Left ventricle myocardium superior (tissue), 1 donor: ENCODE measurements around the gene ST3GAL4. TPM values are rescaled to one million over a fixed set of nuclear protein-coding genes. Genes with fewer than 3 reads are reported as not detected.
A peak's percentile ranks its signal among the peaks of the same experiment; 100 is the strongest.

Experiments used
- ATAC-seq: fragments of 200-7000 bp; cut with Tn5 transposase; one replicate; pipeline ENCODE4 v1.9.1; 2020; ENCODE audit warnings: mild to moderate bottlenecking, moderate library complexity
- DNase-seq: peaks from one replicate; pipeline ENCODE4 v3.0.0-alpha.2; 2020
- intact Hi-C: fragments of 100-400 bp; cut with micrococcal nuclease; formaldehyde crosslinking; loops from one replicate; pipeline ENCODE4 v1.11.0; 2022
- total RNA-seq: library from RNA; stranded (reverse); fragmentation: NEBNext Ultra II Directional; extraction: Animal tissue kit (Norgen Biotek cat#: 25700); gene quantifications from one replicate; pipeline ENCODE4 v1.2.1, GENCODE V29; 2021
- donor health status: DM: no; HTN: yes; CAD: no; lungs with severe emphysema.

Gene ST3GAL4
- total RNA-seq, 1 donor from 2014 or later = 45.4 TPM

DNA sequence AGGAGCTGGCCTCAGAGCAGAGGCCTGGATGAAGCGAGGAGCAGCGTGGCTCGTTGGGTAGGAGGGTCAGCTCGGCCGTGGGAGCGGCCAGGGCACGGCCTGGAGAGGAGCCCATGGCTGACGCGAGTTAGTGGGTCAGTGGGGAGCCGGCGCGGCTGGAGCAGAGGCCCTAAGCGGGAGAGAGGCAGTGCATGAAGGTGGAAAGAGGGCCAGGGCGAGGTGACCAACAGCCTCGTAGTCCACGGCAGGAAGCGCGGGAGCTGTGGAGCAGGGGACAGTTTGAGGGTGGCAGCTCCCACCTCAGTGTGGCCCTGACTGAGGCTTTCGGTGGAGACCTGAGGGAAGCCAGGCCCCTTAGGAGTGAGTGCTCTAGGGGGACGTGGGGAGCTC lies 27.5 kb upstream of the ST3GAL4 start:
- no peak for DNase-seq
- intact Hi-C loops = no loop called here
- ATAC-seq = no peak

DNA sequence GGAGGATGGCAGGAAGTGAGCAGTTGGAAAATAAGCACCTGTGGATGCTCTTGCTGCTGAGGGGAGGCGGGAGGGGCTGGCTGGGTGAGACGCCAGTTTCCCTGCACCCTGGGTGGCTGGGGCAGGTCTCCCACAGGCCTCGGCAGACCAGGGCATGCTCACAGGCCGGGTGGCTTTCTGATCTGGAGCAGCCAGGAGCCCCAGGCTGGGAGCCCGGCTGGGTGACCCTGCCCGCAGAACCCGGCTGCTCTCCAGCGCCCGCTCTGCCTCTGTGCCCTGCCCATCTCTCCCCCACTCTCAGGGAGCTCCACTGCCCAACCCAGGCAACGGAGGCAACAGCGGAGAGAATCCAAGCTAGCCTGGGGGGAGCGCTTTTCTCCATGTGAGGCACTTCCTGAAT lies 27.0 kb upstream of the ST3GAL4 start:
- DNase-seq (no peak), ATAC-seq (no peak)
- intact Hi-C loops = no loop called here

DNA sequence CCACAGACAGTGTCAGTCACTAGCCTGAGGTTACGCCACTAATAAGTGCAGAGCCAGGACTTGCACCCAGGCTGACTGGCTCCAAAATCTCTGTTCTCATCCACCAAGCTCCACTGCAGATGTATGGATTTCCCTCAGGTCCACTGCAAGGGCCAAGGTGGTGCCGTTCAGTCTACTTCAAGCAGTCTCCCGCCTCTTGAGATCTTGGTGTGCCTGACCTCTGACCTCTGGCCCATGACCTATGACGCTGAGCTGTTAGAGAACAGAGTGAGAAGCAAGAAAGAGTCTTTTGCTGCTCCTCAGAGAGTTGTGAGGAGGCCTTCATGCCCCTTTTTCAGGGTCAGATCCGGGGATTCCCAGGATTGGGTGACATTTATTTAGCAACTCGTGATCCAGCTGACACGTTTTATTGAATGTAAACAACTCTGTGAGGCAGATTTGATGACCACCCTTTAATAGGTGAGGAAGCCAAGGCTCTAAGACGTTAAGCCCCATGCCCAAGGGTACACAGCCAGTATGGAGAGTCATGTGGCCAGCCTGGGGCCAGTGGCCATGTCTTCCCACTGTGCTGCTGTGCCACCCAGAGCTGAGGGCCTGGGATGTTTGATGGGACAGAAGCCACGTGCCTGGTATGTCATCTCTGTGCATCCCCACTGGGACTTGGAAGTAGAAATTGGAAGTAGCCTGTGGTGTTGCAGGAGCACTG lies 26.4 kb upstream of the ST3GAL4 start:
- DNase-seq (no peak), ATAC-seq (no peak)
- intact Hi-C loops = no loop called here

DNA sequence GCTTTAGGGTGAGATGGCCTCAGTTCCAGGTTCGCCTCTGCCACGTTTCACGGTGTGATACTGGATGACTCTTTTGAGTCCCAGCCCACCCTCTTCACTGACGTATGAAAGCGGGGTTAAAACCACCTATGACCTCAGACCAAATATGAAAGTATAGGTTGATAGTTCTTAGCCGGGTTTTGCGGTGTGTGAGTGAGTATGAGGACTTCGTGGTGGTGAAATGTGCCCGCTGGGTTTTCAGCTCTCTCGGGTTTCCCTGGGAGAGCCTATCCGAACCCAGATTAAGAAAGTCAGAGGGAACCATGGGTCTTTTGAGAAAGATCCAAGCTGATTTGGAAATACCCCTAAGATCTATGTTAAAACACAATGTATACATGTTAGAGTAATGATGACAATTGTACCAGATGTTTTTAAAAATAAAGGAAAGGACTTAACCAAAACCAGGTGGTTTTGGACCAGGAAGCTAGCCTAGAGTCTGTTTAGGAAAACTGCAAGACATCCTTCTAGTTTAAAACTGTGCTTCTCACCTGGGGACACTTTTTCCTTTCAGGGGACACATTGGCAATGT lies 25.8 kb upstream of the ST3GAL4 start:
- no peak for ATAC-seq
- DNase-seq = no peak
- intact Hi-C loops = no loop called here

DNA sequence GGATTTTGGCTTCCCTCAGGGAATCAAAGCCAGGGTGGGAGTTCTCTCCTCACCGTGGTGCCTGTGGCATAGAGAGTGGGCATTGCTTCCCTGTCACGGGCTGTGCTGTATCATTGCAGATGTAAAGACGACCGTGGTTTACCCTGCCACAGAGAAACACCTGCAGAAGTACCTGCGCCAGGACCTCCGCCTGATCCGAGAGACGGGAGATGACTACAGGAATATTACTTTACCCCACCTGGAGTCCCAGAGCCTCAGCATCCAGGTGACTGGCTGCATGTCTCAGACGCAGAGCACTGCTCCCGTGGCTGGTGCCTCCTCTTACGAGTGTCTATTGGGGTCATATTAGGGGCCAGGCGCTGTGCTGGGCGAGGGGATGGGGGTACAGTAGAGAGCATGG lies 24.2 kb upstream of the ST3GAL4 start:
- intact Hi-C loops = no loop called here
- ATAC-seq = no peak
- no peak for DNase-seq

DNA sequence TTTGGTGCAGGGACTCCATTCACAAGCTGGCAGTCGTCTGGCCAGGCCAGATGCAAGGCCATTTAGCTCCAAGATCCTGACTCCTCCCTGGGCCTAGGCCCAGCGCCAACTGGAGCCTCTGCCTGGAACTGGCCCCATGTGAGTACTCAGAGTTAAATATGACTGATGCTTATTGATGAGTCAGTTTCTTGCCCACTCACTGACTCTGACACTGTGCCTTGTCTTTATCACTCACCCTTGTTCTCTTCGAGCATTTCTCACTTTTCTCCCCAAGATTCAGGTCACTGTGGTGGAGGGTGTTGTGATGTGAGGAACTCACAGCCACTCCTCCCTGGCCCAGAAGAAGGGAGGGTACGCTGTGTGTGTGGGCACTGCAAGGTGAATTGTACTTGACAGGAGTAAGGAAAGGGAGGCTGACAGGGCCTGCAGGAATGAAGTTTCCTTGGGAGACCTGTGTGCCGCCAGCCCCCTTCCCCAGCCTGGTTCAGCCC lies 23.2 kb upstream of the ST3GAL4 start:
- ATAC-seq (peak; percentile 82), DNase-seq (peak; percentile 88)
- intact Hi-C loops = no loop called here

DNA sequence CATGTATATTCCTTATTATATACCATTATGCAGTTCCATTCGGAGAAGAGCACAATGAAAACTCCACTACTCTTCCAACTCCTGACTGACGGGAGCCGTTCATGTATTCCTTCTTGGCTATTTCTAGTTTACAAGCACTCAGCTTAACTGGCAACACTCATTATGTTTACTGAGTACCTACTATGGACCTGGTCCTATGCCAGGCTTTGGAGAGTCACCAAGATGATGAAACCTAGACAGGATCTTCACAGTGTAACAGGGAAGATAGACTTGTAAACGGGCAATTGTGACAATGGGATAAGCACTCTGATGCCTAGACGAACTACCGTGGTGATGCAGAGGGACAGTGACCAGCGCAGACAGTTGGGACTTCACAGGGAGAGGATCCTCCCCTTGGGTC lies 22.3 kb upstream of the ST3GAL4 start:
- DNase-seq = no peak
- intact Hi-C loops = no loop called here

DNA sequence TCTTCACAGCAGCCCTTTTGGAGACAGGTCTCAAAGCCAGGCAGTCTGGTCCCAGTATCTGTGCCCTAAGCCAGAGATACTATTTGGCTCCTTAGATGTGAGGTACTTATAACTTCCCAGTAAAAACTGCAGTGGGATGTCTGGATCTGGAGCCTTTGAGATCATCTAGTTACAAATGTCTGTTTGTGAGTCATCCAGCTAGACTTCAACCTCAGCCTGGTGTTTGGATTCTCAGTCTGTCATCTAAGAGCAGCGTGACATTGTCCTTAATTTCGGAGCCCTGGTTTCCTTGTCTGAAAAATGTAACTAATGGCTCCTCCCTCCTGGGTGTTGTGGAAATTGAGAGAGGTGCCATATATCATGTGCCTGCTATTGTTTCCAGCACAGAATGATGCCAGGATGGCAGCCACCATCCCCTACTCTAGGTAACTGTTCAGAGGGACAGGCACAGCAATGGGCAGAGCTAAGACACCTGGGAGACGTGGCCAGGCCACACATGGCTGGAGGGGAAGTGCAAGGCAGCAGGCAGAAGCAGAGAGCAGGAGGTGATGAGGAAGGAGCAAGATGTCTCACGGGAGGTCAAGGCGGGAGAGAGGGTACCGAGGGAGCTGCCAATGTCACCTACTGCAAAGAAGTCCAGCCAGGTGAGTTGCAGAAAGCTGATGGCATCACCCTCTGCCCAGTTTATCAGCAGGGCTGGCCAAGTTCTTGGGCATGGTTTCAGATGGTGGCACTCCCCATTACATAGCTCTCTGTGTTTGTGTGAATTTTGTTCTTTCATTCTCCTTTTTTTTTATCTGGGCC lies 20.6 kb upstream of the ST3GAL4 start:
- intact Hi-C loops = no loop called here
- ATAC-seq = no peak
- no peak for DNase-seq

More for the DNA sequence above, 22.3 kb upstream of the ST3GAL4 start:
- no peak for ATAC-seq

DNA sequence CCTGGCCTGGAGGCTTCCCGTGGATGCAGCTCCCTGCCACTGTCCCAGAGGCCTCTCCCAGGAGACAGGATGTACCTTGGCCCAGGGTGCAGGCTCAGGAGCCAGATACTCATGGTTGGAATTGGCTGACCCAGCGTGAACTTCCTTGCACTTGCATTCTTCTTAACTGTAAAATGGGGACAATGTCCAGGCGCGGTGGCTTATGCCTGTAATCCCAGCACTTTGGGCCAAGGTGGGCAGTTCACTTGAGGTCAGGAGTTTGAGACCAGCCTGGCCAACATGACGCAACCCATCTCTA lies 20.1 kb upstream of the ST3GAL4 start:
- intact Hi-C loops = no loop called here
- peak; percentile 42 for ATAC-seq
- DNase-seq = no peak

DNA sequence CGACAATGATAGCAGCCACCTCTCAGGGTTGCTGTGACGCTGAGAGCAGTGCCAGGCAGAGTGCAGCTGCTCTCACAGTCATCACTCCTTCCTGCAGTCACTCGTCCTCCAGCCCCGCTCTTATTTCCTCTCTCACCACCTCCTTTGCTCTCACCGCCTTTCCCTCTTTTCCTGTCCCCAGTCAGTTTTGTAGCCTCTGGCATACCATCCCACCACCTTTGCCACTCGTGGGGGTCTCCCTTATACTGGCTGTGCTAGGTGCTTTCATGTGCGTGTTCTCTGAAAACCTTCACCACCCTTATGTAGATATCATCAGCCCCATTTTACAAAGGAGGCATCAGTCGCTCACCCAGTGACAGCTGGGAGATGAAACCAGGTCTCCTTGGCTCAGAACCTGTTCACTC lies 19.3 kb upstream of the ST3GAL4 start:
- ATAC-seq (no peak), DNase-seq (no peak)
- intact Hi-C loops = no loop called here

DNA sequence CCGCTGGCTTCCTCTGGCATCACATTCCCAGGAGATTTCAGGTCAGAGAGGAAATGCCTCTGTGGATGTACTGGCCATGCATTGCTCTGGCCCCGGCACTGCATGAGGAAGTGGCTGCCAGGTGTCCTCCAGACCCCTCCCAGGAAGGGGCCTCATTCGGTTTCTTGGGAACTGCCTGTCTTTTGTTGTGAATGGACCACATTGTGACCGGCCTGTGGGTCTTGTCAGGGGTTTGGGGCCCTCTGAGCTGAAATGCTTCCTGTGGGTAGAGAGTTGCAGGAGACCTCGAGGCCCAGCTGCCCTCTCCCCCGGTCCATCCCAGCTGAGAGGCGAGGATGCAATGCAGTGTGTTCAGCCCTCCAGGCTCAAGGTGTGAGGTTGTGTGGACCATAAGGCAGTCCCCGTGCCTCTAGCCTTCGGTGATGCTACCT lies 18.8 kb upstream of the ST3GAL4 start:
- DNase-seq = no peak
- no peak for ATAC-seq
- intact Hi-C loops = no loop called here

DNA sequence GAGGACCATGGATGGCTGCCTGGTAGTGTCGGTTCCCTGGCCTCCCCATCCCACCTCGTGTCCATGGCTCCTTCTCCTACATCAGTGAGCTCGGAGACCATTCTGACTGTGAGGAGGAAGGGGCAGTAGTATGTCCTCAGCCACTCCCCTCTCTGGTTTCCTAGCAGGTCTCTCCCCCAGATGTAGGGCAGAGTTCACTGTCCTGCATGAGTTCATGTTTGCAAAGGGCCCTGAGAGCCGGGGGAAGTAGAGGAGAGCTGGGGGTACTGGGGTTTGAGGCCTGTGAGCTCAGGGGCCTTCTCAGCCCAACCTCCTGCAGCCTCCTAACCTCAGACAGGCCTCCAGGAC lies 18.4 kb upstream of the ST3GAL4 start:
- ATAC-seq = no peak
- no peak for DNase-seq

DNA sequence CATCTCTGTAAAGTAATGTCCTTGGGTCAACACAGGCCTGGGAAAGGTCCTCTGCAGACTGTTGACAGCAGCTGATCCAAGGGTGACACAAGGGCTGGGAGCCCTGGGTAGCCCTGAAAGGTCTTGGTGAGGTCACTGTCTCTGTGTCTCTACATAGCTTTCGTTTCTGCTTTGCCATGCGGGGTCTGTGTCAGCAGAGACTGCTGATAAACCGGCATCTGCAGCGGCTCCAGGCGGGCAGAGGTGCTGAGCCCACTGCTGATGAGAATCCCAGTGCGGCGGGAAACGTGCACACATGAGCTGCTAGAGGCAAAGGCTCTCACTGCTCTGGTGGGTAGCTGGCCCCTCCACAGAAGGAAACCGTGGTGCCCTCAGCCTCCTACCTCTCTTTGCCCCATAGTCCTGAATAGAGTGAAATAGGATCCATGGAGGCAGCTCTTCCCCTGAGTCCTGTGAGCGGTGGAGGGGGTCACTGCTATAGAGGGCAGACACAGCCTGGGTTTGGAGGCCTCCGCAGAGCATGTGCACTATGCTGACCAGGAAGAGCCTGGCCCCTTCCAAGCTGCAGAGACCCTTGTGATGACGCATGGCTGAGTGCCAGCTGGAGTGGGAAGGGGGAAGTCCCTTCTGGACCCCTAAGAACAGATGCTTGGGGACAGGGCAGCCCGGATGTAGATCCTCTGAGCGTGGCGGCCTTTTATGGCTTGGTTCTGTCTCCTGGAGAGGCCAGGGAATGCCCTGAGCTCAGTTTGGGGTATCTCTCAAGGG lies 17.8 kb upstream of the ST3GAL4 start:
- DNase-seq = no peak
- intact Hi-C loops = no loop called here
- ATAC-seq = no peak

More for the DNA sequence above, 18.4 kb upstream of the ST3GAL4 start:
- intact Hi-C loops = no loop called here

DNA sequence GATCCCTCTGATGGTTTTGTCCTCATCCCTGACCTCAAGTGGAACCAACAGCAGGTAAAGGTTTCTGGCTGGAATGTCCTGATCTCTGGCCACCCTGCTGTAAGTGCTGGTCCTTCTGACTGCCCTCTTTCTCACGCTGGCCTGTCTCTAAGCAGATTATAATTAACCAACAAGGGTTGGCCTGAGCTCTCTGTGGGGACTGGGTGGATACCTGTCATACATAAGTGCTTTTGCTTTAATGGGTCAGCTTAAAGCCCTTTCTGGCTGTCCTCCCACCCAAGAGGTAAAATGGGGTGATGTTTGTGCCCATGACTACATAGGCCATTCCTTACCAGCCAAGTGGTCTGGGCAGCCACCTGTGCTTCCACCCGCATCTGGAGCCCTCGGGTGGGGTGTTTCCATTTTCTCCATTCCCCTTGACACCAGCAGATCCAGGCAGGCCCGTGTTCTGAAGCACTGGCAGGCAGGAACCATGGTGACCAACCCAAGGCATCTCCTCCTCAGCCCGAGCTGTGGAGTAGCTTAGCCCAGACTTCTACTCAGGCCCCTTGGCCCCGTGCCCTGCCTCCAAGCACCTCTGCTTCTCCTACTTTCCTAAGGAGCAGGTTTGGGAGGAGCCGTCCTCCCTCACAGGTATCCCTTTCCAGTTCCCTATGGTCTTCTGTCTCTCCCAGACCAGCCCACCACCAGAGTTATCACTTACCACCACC lies 17.0 kb upstream of the ST3GAL4 start:
- intact Hi-C loops = no loop called here
- no peak for ATAC-seq
- no peak for DNase-seq

DNA sequence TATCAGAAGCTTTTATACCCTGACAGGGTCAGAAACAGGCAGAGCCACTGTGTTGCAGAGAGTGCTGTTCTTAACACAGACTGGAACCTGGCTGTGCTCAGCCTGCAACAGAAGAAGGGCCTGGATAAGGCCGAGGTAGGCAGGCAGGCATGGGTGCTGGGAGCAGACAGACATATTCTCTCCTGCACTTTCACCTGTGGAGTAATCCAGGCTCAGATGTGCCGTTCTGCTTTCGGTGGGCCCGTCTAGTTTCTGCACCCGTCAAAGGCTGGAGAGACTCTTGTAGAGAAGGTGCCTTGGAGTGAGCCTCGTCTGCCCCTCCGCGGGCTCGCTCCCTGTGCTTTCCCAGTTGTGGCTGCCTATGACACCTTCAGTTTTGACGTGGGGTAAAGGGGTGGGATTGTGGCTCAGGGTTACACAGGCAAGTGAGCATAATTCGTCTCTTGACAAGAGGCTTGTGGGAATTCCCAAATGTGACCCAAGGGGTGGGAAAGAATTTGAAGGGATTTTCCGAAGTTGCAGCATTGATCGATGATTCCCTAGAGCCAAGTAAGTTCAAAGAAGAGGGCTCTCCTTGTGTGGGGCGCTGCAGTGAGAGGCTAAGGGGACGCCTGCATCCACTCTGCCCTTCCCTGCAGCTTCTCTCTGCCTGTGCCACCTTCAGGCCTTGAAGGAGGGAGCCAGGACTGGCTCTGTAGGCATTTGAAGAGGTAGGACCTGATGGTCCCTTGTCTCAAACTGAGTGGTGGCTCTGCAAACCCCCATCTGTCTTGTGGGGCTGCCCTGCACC lies 16.2 kb upstream of the ST3GAL4 start:
- no peak for DNase-seq
- no peak for ATAC-seq
- intact Hi-C loops = no loop called here

DNA sequence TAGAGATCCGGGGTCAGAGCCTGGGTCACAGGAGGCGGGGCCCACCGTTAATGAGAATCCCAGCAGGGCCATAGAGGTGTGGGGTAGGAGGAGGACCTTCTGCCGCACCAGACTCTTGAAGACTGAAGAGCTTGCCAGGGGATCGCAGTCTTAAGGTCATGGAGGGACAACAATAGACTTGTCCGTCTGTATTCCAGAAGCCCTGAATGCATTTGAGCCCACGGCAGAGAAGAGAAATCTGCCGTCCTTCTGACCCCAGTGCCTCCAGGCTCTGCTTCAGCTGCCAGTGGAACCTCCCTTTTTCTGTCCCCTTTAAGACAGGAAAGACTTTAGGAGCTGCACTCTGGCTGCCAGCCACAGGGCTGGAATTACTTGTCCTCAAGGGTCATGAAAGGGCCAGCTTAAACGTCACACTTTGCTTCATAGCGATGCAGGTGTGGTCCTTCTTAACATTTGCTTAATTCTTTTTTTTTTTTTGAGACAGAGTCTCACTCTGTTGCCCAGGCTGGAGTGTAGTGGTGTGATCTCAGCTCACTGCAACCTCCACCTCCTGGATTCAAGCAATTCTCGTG lies 15.5 kb upstream of the ST3GAL4 start:
- ATAC-seq (peak; percentile 78), DNase-seq (peak; percentile 87)
- intact Hi-C loops = no loop called here

DNA sequence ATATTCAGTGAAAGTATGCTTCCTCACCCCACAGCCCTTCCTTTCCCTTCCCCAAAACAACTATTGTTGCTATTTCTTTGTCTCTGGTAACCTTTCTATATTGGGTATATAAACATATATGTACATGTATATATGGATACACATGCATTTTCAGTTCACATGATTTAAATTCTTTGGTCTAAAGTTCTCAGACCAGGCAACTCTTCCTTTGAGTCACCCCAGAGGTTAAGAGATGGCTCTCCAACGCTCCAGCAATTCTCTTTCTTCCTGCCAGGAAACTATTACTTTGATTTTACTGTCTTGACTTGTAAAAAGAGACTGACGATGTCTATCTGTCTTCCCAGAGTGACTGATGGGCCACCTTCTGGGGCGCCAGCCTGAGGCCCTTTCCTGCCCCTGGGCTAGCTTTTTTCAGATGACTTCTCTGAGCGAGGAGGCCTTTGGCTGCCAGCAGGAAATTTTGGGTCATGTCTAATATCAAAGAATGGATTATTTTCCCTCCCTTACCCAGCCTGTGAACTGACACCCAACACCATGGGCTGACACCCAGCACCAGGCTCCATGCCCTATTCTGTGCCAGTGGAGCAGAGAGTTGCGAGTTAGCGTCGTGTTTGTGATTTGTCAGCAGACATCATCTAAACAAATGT lies 14.4 kb upstream of the ST3GAL4 start:
- intact Hi-C loops = no loop called here
- ATAC-seq (no peak), DNase-seq (no peak)

DNA sequence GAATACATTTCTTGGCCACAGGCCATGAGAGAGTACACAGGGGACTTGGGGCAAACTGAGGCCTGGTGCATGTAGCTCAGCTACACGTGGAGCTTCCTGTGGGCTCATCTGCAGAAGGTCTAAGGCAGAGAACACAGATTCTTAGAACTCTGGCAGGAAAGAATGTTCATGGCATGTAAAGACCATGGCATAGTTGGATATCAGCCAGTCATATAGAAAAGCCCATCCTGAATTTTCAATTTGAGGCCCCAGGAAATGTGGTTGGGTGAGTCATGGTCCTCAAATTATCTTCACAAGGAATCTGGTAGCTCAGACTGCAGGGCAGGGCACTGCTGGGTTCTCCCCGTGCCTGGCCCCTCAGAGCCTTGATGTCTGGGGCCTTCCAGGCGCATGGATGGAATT lies 13.7 kb upstream of the ST3GAL4 start:
- intact Hi-C loops = no loop called here
- no peak for DNase-seq
- no peak for ATAC-seq
